Activated CD8-positive, alpha-beta memory T cell treated with anti-CD3 and anti-CD28 coated beads for 48 hours (primary cell): ENCODE measurements around the gene SMYD4.
"Not testable (repeated sequence)": the region's sequence is repeated elsewhere in the genome, so short reads cannot be mapped to it uniquely, and the experiment has no call there.

Experiments used
- DNase-seq, 3 experiments: peaks; one replicate each; pipeline ENCODE4 v3.0.0-alpha.2; 2020; ENCODE audit warnings: low read depth in 2 of 3, low spot score in 2 of 3

SMYD4 gene

DNA sequence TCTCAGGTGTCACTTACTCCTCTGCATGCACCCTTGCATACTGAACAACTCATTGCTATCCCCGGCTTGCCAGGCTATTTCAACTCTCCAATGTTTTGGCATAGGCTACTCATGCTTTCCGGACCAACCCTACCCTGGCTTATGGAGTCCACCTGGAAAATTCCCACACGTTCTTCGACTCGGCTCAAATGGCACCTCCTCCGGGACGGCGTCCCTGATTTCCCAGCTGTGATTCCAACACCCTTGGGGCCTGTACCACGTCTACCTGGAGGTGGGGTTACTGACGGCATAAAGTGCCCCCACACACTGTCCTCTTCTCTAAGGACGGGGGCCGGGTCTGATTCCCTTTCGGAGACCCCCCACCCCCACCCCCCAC lies 498 bp downstream of the SMYD4 start:
- peak in 2 of 3 experiments; percentile 11 to 13 for DNase-seq

DNA sequence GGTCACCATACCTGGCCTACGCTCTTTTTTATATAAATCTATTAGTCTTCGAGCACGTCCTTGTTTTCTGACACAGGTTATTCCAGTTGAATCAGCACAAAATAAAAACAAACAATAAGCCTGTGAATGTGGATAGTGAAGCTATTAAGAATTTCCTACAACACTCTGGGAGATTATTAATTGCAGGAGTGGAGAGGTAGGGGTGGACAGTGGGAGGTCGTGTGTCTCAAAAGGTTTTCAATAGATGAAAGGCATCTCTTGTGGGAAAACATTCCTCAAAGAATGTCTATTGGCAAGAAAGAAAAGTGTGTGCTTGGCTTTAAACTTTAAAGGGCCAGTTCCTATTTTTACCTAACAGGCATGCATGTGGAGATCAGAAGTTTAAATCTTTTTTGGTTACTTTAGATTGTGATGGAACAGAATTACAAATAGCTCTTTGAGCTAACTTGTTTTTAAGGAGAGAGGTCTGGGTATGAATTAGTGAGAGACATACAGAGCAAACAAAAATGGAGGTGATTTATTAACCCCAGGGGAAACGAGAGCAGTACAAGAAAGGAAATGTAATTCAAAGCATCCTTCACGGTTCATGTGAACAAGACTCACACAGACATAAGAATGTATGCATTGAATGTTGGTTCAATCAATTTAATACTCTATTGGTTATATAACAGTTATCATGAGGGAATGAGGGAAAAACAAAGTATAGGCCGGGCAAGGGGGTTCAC lies 9.0 kb downstream of the SMYD4 start:
- no peak for DNase-seq

DNA sequence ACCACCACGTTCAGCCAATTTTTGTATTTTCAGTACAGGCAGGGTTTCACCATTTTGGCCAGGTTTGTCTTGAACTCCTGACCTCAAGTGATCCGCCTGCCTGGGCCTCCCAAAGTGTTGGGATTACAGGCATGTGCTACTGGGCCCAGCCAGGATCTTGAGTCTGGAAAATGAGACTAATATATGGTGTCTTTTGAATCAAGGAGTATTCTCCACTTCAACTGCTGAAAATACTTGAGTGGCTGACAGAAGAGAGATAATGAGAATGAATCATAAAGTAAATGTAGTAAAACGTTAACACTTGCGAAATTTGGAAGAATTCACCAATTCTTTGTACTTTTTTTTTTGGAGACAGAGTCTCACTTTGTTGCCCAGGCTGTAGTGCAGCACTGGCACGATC lies 16.6 kb downstream of the SMYD4 start:
- DNase-seq = no peak

DNA sequence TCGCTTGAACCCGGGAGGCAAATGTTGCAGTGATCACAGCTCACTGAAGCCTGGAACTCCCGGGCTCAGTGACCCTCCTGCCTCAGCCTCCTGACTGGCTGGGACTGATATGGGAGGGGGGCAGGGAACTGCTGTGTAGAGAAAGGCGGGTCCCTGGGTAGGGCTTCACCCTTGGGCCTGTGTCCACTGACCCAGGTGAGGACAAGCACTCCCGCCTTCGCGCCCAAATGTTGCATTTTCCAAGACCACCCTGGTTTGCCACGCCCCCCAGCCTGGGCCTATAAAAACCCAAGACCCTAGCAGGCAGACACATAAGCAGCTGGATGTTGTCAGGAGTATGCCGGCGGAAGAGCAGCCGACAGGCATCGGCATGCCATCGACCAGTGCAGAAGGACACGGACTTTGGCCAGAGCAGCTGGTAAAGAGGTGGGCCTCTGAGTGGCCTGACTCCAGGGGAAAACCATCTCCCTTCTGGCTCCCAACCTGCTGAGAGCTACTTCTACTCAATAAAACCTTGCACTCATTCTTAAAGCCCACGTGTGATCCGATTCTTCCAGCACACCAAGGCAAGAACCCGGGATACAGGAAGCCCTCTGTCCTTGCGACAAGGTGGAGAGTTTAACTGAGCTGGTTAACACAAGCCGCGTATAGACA lies 19.1 kb downstream of the SMYD4 start:
- no peak for DNase-seq

DNA sequence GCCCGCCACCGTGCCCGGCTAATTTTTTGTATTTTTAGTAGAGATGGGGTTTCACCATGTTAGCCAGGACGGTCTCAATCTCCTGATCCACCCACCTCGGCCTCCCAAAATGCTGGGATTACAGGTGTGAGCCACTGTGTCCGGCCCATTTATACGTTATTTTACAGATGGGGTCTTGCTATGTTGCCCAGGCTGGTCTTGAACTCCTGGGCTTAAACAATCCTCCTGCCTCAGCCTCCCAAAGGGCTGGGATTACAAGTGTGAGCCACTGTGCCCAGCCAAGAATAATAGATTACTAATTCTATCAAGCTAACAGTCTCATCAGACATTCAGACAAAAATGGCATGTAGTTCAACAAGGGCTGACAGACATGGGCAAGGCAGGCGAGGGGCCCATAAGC lies 19.9 kb downstream of the SMYD4 start:
- DNase-seq = not testable (repeated sequence)

DNA sequence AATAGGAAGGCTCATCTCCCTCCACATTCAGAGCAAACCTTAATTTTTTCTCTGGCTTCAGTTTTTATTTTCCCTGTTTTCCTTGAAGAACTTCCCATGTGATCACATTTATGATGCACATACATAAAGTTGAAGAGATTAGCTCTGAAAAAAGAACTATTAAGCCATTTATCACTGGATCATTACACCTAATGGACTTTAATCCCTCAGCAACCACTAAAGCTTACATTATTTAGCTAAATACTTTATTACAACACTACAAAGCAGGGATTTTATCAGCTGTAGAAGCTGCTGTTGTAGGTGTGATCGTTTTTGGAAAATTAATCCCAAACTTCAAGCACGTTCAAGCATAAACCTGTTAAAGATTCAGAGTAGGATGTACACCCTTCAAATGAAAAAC lies 21.1 kb downstream of the SMYD4 start:
- no peak for DNase-seq

DNA sequence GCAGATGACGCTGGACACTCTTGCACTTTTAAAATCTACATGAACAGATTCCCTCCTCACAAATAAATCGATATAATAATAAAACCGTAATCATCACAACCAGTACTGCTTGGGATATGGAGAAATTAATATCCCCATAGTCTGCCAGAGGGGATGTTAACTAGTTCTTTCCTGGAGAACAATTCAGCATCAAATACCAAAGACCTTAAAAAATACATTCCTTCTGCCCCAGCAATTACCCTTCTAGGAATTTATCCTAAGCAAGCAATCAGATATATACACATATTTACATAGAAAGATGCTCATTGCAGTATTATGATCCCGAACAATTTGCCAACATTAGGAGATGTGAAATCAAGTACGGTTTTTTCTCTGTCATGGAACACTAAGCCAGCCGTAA lies 21.8 kb downstream of the SMYD4 start:
- DNase-seq = no peak

DNA sequence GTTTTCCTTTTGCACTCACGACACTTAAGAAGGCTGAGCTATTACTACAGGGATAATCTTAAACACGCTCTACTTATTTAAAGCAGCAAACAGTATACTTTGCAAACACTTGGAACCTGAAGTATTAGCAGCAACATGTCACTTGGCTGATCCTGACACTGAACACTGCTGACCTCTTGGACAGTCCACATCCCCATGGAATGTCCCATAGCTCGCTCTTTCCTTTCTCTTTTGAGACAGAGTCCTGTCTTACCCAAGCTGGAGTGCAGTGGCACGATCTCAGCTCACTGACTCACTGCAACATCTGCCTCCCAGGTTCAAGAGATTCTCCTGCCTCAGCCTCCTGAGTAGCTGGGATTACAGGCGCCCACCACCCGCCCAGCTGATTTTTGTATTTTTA lies 26.4 kb downstream of the SMYD4 start:
- no peak for DNase-seq

DNA sequence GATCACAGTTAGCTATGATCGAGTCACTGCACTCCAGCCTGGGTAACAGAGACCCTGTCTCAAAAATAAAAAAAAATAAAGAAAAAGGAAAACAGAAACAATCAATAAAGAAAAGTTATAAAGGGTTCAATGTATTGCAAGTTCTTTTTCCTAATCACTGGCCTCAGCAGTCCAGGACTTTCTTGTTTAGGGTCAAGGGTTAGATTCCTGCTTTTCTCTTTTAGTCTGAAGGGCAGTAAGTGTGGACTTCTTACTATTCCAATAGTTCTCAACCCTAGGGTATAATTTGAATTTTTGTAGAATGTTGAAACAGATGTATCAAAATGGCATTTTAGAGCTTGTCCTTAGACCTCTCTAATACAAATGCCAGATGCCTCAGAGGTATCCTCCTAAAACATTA lies 27.3 kb downstream of the SMYD4 start:
- no peak for DNase-seq

DNA sequence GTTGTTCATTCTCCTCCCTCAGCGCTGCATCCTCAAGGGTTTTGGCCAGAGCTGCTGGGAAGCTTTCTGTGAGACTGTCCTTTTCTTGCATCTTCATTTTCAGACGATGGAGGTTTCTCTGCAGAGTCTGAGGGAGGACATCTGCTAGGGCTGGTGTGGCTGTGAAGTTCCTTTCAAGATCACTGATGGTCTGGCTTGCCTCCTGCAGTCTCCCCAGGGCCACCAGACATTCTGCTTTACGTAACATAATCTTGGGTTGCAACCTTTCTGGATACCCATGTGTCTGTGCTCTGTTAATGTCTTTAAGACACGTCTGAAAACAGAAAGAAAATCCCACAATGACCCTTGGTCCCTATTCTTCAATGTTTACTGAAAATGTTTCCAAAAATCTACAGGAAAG lies 29.0 kb downstream of the SMYD4 start:
- DNase-seq = no peak

DNA sequence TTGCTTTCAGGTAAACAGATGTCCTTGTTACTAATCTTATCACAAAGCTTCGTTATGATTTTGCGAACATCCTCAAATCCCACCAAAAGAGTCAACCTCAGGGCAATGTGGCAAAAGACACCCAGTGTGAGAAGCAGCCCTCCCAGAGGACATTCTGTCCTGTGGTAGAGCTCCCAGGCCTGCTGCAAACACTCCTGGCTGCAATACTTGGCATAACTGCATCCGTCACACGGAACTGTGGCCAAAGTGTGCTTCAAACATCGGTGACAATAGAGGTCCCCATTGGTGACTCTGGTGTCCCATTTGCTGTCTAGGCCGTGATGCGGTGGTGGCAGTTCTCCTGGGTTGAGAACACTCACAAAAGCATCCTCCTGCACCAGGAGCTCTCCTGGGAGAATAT lies 29.5 kb downstream of the SMYD4 start:
- DNase-seq = no peak

DNA sequence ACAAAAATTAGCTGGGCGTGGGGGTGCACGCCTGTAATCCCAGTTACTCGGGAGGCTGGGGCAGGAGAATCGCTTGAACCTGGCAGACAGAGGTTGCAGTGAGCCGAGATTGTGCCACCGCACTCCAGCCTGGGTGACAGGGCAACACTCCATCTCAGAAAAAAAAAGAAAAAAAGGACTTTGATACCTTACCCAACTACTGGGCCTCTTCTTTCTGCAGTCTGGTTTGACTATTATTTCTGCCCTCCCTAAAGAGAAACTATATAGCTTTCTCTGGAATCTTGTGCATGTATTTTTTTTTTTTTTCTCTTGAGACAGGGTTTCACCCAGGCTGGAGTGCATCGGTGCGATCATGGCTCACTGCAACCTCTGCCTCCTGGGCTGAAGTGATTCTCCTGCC lies 31.9 kb downstream of the SMYD4 start:
- DNase-seq = not testable (repeated sequence)

DNA sequence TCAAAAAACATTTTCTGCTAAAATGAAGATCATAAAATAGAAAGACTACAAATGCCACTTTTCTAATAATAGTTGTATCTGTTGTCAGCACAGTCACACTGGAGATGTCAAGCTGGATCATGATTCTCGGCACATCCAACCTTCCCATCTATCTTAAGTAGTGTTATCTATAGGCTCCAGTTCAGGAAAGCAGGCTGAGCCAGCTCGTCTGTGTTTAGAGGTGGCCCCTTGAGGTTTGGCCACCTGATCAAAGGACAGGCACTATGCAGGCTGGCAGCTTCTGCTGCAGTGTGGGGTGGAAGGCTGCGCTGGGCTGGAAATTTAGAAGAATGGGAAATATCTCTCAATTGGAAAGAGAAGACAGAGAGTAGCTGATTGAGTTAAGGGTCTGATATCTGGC lies 32.4 kb downstream of the SMYD4 start:
- DNase-seq = no peak

DNA sequence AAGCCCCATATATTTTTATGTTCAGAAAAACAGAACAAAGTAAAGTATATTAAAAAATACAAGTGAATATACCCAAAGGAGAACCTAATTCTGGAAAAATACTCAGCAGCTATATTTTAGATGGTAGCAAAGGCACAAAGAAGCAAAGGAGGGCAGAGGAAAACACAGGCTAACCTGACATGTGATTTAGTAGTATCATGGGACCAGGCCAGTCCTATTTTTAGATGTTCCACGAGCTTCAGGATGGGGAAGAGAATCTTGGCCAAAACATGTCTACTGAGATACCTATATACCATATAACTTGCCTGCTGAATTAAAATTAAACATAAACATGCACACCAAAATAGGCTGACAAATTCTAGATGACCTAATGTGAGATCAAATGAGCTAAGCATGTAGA lies 32.9 kb downstream of the SMYD4 start:
- DNase-seq = no peak

DNA sequence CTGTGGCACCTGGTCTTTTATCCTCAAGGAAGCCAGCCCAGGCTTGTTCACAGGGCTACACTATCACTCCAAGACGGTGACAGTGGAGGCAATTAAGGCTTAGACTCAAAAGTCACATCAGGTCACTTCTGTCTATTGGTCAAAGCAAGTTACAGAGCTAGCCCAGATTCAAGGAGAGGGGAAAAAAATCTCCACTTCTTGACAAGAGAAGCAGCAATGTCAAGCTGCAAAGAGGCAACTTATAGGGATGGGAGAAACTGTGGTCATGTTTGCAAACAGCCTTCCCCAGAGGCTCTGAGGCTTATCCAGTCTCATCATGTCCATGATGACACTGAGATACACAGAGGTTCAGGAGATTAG lies 36.3 kb downstream of the SMYD4 start:
- no peak for DNase-seq

DNA sequence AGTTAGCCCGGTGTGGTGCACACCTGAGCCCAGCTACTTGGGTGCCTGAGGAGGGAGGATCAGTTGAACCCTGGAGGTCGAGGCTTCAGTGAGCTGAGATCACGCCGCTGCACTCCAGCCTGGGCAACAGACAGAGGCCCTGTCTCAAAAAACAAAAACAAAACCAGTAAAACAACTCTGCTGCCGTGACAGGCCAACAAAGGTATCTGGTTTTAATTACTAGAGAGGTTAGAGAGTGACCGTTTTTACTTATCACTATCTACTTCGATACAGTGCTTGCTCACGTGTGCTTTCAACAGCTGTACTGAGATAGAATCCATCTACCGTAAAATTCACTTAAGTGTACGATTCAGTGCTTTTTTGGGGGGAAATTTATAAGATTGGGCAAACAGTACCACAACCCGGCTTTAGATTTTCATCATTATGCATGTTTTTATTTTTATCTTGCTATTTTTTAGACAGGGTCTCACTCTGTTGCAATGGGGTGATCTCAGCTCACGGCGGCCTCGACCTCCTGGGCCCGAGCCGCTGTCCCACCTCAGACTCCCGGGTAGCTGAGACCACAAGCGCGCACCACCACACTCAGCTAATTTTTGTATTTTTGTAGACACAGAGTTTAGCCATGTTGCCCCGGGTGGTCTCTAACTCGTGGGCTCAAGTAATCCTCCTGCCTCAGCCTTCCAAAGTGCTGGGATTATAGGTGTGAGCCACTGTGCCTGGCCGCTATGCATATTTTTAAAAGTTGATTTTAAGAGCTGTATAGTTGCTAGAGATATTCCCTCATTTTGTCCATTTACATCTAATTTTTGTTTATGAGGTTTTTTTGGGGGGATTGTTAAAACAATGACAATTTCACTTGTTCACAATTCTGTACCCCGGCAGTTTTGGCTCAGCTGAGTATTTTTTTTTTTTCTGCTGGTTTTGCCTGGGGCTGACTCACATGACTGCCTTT lies 36.9 kb downstream of the SMYD4 start:
- no peak for DNase-seq

DNA sequence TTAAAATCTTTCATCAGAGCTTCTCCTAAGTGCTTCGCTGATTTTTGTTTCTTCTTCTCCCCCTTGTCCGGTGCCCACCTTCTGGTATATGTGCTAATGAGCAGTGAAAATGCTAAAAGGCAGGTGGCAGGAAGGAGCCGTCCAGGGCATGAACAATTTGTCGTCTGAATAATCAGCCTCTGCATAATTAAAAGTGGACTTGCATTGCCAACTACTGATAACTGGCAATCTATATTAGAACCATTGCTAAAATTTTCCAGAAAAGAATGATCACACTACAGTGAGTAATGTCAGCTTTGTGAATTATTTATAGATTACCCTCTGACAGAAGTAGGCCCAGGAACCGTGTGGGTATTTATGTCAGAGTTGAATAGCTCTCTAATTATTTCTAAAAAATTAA lies 39.8 kb downstream of the SMYD4 start:
- no peak for DNase-seq

DNA sequence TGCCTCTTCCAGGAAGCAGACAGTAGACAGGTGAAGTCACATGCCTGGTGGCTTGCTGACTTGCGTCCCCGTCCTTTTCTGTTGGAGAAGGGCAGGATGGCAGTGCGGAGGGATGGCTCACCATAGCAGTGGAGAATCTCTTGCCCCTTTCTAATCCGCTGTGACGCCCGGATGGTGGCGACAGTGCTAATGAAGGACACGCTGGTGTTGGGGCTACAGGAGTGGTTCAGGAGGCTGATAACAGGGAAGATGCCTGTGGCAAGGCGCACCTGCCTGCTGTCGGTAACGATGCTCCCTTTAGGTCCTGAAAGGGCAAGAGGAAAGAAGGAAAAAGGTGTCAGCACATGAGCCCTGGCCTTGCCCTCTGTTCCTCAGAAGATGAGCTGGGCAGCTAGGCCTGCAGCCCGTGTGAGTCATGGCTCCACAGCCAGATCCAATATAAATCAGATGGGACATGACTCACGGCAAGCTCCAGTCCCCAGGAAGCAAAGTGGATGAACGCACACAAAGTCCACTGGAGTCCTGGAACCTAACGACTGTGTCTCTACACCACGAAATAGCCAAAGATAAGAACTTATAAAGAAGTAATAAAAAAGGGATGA lies 42.3 kb downstream of the SMYD4 start:
- DNase-seq = no peak

DNA sequence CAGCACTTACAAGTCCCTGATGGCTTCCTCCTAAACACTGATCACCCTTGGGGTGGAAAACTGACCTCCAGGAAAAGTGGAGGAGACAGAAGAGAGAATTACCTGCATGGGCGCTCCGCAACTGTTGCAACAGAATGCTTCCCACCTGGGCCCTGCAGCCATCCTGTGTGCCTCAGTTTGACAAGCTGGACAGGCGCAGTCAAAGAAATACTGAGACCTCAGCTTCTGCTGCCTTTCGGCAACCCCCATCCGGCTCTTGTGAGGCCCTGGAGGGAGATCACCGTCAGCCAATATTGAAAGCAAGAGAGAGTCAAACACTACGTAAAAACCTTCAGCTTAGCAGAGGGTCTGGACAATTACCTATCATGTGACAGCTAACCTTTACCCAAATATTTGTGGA lies 43.0 kb downstream of the SMYD4 start:
- no peak for DNase-seq

DNA sequence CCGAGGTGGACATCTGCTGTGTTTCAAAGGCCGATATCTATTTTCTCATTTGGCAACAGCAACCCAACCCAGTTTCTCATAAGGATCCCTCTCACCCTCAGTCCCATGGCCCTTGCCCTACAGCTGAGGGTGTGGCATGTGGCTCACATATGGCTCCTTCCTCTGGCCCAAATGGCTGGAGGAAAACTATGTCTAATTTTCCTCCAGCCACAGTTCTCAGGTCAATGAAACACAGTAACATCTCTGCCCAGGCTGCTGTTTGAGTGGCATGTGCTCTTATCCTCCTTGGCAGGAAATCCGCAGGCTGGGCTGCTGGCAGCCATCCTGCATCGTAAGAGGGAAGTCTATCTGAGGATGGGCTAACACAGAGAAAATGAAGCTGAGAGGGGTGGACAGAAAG lies 43.8 kb downstream of the SMYD4 start:
- no peak for DNase-seq

DNA sequence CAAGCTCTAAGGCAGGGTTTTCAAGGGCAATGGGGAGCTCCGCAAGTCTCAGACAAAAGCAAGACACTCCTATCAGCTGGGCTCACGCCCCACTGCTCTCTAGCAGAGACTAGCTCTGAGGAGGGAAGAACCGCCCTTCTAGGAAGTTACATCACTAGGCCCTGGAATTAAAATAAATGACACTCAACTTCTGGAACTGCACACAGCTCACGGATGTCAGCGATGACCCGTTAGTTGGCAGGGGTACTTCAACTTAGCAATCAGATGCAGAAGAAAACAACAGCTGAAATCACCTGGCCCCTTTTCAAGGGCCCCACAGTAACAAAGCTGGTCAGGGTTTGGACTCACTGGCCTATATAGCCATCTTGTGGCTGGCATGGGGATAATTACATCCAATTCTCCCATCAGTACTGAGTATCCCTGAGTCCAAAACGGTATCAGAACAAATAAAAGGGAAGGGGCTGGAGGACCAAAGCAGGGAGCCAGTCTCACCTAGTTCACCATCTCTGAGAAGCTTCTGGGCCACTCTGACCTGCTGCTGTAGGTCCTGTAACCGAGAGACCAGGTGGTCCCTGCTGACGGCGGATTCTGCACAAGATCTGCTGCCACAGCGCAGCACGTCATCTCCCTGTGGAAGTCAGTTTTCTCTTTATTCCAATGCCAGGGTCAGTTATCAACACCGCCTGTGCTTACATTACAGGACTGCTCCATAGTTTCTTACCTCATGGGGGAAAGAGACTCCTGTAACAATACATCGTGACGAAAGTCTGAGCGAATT lies 45.7 kb downstream of the SMYD4 start:
- no peak for DNase-seq
